ENCODE measurements around the gene NEU4.
"Not testable (repeated sequence)": the region's sequence is repeated elsewhere in the genome, so short reads cannot be mapped to it uniquely, and the experiment has no call there.

Gene NEU4, protein sequence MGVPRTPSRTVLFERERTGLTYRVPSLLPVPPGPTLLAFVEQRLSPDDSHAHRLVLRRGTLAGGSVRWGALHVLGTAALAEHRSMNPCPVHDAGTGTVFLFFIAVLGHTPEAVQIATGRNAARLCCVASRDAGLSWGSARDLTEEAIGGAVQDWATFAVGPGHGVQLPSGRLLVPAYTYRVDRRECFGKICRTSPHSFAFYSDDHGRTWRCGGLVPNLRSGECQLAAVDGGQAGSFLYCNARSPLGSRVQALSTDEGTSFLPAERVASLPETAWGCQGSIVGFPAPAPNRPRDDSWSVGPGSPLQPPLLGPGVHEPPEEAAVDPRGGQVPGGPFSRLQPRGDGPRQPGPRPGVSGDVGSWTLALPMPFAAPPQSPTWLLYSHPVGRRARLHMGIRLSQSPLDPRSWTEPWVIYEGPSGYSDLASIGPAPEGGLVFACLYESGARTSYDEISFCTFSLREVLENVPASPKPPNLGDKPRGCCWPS

DNA sequence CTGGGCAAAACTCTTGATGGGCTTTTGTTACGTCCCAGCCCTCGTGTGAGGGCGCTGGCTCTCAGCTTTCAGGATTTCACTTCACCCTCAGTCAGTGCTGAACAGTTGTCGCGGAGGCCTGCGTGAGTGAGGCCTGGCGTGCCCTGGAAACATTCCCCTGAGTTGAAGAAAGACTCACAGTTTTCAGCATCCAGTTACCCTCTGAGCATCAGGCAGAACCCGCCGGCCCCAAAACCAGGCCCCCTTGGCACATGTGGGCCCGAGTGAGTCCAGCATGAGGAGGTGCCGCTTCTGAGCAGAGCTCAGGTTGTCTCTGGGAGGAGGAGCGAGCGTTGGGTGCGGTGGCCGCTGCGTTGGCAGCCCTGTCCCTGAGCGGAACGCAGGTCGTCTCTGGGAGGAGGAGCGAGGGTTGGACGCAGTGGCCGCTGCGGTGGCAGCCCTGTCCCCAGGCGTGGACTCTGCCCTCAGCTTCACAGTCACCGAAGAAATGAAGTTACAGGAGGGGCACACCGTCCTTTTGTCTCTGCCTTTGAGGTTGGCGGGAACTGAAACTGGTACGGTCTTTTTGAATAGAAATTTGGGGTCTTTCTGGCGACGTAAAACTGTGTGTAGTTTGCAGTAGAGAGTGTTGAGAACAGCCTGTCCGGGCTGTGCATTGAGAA is at the start of gene NEU4:
Gene NEU4, plus strand, starts transcription at position 473 of the 662 bp plus-strand sequence. CDS start 5,292 bp downstream, outside the sequence.
- DNase-seq, result no peak

DNA sequence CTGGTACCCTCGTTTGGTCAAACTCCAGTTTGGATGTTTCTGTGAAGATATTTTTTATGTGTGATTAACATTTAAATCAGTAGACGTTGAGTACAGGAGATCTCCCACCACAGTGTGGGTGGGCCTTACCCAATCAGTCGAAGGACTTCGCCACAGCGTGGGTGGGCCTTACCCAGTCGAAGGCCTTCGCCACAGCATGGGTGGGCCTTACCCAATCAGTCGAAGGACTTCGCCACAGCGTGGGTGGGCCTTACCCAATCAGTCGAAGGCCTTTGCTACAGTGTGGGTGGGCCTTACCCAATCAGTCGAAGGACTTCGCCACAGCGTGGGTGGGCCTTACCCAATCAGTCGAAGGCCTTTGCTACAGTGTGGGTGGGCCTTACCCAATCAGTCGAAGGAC is 49.1 kb upstream of the NEU4 start:
- DNase-seq, result not testable (repeated sequence)

DNA sequence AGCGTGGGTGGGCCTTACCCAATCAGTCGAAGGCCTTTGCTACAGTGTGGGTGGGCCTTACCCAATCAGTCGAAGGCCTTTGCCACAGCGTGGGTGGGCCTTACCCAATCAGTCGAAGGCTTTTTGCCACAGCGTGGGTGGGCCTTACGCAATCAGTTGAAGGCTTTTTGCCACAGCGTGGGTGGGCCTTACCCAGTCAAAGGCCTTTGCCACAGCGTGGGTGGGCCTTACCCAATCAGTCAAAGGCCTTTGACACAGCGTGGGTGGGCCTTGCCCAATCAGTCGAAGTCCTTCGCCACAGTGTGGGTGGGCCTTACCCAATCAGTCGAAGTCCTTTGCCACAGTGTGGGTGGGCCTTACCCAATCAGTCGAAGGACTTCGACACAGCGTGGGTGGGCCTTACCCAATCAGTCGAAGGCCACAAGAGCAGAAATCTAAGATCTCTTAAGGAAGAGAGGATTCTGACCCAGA is 48.7 kb upstream of the NEU4 start:
- no peak for DNase-seq

DNA sequence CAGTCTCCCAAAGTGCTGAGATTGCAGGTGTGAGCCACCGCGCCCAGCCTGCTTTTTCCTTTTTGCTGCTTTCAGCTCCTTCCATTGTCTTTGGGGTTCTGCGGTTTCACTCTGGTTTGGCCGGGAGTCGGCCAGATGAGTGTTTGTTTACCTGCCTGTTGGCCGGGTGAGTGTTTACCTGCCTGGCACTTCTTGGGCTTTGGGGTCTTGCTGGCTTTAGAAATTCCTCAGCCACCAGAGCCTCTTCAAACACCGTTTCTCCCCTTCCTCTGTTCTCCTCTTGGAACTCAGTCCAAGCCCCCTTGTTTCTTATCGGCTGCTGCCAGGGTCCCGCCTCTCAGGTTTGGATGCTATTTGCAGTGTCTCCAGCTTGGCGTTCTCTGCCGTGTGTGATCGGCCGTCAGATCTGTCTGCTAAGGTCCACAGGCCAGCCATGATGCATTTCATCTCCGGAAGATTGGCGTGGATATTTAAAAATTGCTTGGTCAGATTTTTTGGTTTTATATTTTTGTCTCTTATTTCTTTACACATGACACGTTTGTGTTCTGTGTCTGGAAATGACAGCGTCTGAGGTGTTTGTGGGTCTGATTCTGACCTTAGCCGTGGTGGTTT is 46.6 kb upstream of the NEU4 start:
- DNase-seq, result no peak

DNA sequence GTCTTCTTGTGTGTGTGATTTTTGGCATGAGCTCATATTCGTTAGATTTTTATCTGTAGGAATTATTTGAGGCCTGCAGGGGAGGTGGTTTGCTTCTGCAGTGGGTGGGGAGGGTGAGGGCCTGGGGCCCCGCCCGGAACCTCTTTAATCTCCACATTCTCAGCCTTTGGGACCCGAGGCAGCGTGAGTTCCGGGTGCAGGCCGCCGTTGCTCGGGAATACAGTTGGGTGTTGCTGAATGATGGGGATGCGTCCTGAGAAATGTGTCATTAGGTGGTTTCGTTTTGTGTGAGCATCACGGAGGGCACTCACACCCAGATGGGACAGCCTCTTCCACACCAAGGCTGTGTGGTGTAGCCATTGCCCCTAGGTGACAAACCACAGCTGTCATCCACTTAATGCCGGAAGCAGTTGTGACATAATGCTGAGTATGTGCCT is 46.0 kb upstream of the NEU4 start:
- no peak for DNase-seq

DNA sequence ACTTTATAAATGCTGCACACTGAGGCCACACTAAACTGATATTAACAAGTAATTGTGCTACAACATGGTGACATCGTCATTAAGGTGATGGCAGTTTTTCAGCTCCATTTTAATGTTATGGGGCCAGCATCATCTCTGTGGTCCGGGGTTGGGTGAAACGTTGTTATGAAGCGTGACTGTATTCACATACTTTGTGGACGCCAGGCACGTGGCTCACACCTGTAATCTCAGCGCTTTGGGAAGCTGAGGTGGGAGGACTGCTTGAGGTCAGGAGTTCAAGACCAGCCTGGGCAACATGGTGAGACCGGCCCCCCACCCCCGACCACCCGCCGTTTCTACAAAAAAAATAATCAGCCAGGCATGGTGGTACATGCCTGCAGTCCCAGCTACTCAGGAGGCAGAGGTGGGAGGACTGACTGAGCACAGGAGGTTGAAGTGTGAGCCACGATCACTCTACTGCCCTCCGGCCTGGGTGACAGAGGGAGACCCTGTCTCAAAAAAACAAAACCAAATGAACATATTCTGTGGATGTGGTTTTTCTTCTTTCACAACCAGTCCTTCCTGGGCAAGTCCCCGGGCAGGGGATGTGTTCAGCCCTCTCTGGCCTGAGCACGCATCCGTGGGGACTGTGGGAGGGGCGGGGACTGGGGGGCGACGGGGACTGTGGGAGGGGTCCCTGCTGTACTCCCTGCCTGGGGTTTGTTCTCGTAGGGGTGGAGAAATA is 45.3 kb upstream of the NEU4 start:
- DNase-seq, result no peak

DNA sequence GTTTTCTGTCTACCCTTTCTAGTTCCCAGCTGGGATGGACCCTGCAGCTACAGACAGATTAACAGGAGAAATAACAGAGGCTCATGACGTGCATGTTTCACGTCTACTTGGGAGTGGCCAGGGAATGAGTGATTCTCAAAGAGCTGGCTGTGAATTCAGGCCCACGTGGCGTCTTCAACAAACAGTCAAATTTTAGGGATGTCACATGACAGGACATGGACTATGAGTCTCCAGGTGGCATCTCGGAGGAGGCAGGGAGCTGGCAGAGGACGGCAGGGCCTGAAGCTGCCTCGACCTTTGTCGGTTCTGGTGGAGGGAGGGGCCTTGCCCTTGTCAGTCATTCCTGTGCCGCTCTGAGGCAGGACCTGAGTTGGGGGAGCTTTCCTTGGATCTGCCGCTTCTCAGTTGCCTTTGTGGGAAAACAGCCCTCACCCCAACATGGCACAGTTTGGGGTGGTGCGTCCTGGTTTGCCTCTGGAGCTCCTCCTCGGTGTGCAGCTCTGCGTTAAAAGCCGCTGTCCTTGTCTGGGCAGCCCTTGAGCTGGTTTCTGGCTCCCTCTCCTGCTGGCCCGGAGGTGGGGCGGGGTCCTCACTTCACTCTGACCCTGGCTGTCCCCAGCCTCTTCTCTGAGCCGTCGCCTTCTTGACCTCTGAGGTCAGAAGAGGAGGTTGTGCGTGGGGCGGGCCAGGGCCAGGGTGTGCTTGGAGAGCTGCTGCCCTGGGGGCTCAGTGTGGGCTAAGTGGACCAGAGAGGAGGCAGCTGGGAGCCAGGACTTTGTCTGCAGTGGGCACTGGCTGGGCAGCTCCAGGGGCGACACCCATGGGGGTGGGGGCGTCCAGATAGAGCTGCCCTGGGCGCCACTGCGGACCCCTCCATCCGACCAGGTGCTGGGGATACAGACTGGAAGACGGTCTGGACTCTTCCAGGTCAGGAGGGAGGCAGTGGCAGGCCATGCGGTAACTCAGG is 44.4 kb upstream of the NEU4 start:
- DNase-seq, result no peak

DNA sequence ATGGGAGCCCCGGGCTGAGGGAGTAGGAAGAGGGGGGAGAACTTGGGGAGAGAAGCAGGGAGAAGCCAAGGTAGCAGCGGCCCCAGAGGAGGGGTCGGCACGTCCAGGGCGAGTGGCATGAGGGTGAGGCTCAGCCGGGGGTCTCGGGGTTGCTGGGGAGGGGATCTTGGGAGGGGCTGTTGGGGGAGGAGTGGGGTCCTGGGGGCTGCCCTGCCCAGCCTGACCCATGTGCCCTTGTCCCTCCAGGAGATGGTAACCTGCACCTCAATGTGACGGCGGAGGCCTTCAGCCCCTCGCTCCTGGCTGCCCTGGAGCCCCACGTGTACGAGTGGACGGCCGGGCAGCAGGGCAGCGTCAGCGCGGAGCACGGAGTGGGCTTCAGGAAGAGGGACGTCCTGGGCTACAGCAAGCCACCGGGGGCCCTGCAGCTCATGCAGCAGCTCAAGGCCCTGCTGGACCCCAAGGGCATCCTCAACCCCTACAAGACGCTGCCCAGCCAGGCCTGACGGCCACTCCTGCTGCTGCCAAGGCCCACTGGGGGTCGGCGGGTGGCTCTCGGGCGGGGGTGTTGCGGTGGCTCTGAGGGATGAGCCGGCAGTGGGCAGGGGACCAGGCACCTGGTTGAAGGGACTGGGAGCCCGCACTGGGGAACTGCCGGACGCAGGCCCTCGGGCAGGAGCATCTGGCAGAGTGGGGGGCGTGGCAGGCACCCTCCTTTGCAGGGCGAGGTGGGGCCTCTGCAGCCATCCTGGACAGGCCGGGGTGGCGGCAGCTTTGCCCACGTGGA is 41.3 kb upstream of the NEU4 start:
- DNase-seq, result no peak

DNA sequence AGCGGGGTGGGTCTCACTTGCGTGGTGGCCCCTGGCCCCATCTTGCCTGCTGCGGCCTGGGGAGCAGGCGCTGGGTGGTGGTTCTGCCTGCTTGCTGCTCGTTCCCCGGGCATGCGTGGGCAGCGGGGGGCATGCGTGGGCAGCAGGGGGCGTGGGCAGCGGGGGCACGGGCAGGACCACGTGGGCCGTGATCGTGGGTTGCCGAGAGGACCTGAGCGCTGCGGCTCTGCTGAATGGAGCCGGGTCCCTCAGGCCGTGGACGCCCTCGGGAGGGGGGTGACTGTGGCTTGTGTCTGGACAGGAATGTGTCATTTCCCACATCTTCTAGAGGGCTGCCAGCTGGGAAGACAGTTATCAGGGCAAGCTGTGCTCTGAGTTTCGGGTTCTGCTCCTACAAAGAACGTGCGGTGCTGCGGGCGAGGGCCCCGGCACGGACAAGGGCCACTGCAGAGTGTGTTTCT is 40.7 kb upstream of the NEU4 start:
- DNase-seq, result no peak

DNA sequence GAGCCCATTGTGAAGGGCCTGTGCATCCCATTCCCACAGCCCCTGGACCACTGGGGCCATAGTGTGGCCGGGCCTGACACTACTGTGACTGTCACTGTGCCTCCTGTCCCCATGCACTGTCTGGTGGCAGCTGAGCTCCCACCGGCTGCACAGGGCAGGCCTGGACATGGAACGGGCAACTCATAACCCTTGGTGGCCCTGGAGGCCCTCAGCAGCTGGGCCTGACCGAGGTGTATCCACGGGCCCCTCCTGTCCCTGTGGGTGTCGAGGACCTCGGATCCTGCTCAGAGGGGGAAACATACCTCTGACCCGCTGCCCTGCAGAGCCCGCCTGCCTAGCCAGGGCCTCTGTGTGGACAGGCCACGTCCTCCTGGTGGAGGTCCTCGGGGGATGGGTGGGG is 40.1 kb upstream of the NEU4 start:
- DNase-seq, result no peak

DNA sequence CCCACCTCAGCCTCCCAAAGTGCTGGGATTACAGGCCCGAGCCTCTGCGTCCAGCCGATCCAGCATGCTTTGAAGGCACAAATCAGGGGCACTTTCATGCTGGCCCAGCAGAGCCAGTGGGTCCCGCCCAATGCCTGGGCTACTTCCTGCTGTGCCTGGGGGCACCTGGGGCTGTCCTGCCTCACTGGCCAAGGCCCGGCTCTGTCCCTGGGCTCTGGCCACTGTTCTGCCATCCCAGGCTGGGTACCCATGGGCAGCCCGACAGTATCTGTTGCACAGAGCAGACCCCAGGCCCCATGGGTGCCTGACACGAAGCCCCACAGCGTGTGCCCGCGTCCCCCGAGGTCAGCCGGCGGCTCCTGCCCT is 39.2 kb upstream of the NEU4 start:
- DNase-seq, result no peak

DNA sequence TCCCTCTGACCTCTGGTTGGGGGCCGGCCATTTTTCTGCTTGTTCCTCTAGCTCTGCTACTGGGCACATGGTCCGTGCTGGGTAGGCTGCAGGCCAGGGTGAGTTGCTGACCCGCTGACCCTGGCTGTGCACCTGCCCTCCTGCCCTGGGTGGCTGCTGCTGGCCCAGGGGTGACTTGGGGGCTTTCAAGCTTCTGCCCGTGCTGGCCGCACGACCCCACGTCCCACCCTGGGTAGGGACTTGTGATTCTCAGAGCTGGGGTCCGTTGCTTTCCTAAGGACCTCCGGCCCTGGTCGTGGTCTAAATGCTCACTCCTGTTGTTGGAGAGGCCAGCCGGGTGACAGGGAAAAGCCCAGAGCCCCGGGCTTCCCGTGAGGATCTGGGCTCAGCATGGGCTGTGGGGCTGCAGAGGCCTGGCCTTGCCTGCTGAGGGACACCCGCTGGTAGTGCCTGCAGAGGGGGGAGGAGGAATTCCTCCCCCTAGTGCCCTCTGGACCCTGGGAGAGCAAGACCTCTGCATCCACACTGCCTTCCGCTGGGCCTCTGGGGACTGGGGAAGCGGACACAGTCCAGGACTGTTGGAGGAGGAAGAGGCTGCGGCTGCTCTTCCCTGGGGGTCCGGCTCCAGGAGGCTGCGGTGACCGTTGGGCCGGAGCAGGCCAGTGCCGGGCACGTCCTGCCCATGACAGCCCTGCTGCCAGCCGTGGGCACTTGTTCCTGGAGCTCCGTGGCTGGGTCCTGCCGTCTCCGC is 38.6 kb upstream of the NEU4 start:
- DNase-seq, result no peak

DNA sequence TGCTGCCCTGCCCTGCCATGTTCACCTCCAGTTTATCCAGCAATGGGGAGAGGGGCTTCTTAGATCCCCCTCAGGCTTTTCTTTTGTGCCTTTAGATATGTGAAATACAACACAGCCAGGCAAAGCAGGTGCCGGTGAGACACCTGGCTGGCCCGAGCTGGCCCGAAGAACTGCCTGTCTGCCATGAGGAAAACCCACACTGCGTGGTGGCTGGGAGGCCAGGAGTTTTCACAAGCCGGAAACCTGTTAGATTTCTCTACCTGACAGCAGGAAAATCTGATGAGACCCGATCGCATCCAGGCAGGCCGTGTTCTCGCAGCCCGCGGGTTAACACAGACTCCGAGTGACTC is 38.1 kb upstream of the NEU4 start:
- DNase-seq, result no peak

DNA sequence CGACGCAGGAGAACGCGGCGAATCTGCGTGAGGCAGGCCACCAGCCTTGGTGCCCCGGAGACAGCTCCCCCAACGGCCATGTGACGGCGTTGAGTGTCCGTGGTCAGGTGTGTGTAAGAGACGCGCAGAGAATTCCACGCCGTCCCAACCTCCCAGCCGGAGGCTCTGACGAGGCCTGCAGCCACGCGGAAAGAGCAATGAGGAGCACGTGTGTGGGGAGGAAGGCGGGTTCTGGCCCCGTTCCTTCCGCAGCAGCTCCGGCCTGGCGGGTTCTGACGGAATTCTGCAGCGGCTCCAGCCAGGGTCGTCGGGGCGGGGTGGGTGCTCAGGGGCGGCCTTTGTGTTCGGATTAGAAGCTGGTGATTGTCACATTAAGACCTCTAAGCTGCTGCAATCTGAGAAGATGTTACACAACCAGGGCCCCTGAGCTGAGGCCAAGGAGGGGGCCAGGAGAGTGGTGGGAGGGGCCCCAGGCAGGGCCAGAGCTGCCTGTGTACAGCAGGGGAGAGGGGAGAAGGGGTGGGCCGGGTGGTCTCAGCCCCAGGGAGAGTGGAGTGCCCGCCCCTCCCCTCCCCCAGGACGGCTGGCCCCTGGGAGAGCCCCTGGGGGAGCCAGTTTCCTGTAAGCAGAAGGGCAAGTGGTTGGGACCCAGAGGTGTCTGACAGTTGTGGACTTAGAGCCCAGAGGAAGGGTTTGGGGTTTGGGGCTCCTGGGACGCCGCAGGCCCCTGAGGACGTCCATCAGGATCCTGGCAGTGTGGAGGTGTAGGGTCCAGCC is 37.5 kb upstream of the NEU4 start:
- no peak for DNase-seq

DNA sequence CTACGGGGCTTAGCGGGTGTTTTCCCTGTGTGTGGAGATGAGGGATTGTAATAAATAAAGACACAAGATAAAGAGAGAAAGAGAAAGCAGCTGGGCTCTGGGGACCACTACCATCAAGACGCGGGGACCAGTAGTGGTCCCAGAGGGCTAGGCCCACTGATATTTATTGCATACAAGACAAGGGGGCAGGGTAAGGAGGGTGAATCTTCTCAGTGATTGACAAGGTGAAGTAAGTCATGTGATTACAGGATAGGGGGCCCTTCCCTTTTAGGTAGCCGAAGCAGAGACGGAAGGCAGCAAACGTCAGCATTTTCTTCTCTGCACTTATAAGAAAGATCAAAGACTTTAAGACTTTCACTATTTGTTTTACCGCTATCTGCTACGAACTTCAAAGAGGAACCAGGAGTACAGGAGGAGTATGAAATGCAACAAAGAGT is 36.9 kb upstream of the NEU4 start:
- DNase-seq, result no peak

DNA sequence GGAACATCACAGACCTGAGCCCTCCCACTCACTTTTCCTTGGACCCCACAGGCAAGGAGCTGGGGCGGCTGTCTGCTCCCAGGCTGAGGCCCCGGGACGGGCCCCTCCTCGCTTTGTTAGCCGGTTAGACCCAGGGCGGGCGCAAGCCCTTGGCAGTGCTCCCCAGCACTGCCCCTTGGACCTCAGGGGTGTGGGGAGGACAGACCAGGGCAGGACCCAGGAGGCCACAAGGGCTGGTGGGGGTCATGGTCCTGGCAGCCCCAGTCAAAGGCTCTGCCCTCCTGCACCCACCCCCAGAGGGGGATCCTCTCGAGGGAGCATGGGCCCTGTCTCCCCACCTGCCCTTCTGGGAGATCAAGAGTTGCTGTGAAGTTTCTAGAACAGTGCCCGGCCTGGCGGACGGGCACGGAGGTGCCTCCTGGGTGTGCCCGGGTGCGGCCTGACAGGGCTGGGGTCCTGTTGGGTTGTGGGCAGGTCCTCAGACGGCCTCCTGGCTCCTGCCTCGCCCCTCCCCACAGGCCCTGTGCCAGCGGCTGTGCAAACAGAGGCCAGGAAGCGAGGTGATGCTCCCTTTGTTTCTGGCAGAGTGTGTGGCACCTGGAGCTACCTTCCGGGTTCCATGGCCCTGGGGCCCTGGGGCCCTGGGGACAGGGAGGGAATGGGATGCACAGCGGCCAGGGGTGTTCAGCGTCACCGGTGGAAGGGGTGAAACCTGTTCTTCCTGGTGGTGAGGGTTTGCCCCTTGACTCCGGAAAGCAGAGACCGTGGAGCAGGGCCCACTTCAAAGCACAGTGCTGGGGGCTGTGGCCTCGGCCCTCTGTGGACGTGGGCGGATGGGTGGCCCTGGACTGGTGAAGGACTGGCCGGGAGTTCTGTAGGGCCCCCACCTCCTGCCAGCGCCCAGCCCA is 35.2 kb upstream of the NEU4 start:
- DNase-seq, result no peak

DNA sequence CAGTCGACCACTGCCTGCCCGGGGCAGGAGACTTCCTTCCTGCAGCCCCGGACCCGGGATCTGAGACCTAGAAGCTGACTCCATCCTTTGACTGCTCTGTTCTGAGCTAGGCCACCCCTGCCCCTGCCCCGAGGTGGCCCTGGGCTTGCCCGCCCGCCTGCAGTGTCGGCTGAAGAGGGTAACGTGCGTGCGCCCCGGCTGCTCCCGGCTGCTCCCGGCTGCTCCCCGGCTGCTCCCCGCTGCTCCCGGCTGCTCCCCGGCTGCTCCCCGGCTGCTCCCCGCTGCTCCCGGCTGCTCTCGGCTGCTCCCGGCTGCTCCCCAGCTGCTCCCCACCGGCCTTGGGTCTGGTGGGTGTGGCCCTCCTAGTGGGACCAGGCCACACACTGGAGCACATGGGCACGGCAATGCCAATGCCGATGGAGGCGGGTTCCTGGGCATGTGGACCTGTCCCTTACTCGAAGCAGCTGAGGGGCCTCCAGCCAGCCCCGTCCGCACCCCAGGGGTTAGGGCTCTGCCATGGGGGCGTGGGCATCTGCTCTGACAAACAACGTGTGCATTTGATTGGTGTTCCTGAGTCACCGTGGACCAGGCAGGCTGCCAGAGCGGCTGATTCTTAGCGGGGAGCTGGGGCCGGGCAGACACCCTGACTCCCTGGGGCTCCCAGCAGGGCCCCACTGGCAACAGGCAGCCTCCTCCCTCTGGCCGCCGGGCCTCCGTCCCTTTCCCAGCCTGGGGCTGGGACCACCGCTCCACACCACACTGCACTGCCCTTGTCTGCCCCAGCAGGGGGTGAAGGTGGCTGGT is 34.4 kb upstream of the NEU4 start:
- no peak for DNase-seq
